T-helper 17 cell (primary cell): ENCODE data around the gene ZNF155. TPM values are rescaled to one million over a fixed set of nuclear protein-coding genes. Genes with fewer than 3 reads are reported as not detected.
A peak's percentile ranks its signal among the peaks of the same experiment; 100 is the strongest.

Source experiments
- ATAC-seq: fragments of 150-1000 bp; cut with Tn5 transposase; 2 replicates; pipeline ENCODE4 v1.10.0; 2021; ENCODE audit warnings: mild to moderate bottlenecking, moderate library complexity
- DNase-seq, 3 donors: peaks; one replicate each; pipeline versions ENCODE4 v3.0.0 to v3.0.0-alpha.2; 2020 to 2021
- H3K9me3 ChIP-seq: one replicate; pipeline ENCODE4 v1.7.0; 2013; ENCODE audit warnings: low read length, mild to moderate bottlenecking; ENCODE audit not compliant: control insufficient read depth, poor library complexity, severe bottlenecking
- H3K27ac Mint-ChIP-seq: one replicate; pipeline ENCODE4 v1.8.0; 2022; ENCODE audit warnings: mild to moderate bottlenecking, moderate library complexity, mixed read lengths
- H3K27me3 Mint-ChIP-seq: one replicate; pipeline ENCODE4 v1.8.0; 2022; ENCODE audit warnings: mixed read lengths
- H3K36me3 Mint-ChIP-seq: one replicate; pipeline ENCODE4 v1.8.0; 2022; ENCODE audit warnings: low read depth, mixed read lengths
- H3K4me1 Mint-ChIP-seq: one replicate; pipeline ENCODE4 v1.8.0; 2022; ENCODE audit warnings: mild to moderate bottlenecking, mixed read lengths
- H3K4me3 Mint-ChIP-seq: one replicate; pipeline ENCODE4 v1.8.0; 2022; ENCODE audit warnings: mild to moderate bottlenecking, moderate library complexity, mixed read lengths
- total RNA-seq, 4 donors: library from RNA in 2 of 4; stranded (reverse) in 2 of 4; gene quantifications; one replicate each; pipeline ENCODE4 v1.2.3 and lab custom pipeline; 2022 to 2026

The ZNF155 gene
- total RNA-seq, 2 donors from 2014 or later = 3.5 to 4.3 TPM

DNA sequence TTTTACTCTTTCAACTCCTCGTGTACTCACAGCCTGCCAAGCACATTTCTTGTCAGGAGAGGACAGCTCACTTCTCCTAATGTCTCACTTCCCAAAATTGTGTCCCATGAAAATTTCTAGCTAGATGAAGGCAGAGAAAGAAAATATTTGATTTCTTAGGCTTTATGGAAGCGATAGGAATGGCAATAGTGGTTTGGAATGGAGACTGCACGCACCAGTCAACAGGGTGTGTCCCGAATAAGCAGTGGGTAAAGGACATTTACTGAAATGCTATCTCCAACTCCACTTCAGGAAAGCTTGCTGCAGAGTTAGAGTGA lies 40.9 kb downstream of the ZNF155 start:
- ATAC-seq = no peak
- no peak for DNase-seq
- Mint-ChIP-seq H3K4me1 (peaks cover 8% of the 10 kb centered on the region), H3K36me3 (peaks cover 10% of the 10 kb centered on the region), H3K27ac (peak overlapping the region; percentile 16), H3K4me3 (peak overlapping the region; percentile 95), H3K27me3 (no peaks in the 10 kb centered on the region)
- H3K9me3 ChIP-seq = peaks cover 21% of the 10 kb centered on the region

GRCh38 chr19:44025217-44025936 lies 41.4 kb downstream of the ZNF155 start, which contains the start of gene ZNF222:
TSS of gene ZNF222 (plus strand) at chr19:44025379. CDS start at chr19:44025437, 58 bp downstream.
- H3K27me3 Mint-ChIP-seq = no peaks in the 10 kb centered on the region
- peak within 1 kb of the TSS; percentile 16 for H3K27ac Mint-ChIP-seq
- peaks cover 10% of the 10 kb centered on the region for H3K36me3 Mint-ChIP-seq
- ATAC-seq (peak; percentile 100), DNase-seq (peak; percentile 39 to 49 (median 41))
- H3K4me3 Mint-ChIP-seq = peak within 1 kb of the TSS; percentile 95
- peaks cover 8% of the 10 kb centered on the region for H3K4me1 Mint-ChIP-seq
- peaks cover 22% of the 10 kb centered on the region for H3K9me3 ChIP-seq

DNA sequence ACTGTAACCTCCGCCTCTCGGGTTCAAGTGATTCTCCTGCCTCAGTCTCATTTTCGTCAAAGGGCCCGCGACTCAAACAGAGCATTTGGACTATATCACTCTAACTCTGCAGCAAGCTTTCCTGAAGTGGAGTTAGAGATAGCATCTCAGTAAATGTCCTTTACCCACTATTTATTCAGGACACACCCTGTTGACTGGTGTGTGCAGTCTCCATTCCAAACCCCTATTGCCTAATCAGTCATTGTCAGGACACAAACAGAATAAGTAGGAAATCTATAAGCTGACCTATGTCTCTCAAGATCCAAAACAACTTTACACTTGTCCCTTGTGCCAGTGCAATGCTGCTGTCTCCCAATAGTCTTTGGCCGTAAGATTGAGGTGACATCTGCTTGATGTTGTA lies 42.6 kb downstream of the ZNF155 start:
- H3K27ac Mint-ChIP-seq = no peak overlapping the region
- ATAC-seq (no peak), DNase-seq (no peak)
- peaks cover 10% of the 10 kb centered on the region for H3K36me3 Mint-ChIP-seq
- H3K9me3 ChIP-seq = peaks cover 30% of the 10 kb centered on the region
- no peak overlapping the region for H3K4me3 Mint-ChIP-seq
- H3K4me1 Mint-ChIP-seq = peaks cover 8% of the 10 kb centered on the region
- no peaks in the 10 kb centered on the region for H3K27me3 Mint-ChIP-seq

DNA sequence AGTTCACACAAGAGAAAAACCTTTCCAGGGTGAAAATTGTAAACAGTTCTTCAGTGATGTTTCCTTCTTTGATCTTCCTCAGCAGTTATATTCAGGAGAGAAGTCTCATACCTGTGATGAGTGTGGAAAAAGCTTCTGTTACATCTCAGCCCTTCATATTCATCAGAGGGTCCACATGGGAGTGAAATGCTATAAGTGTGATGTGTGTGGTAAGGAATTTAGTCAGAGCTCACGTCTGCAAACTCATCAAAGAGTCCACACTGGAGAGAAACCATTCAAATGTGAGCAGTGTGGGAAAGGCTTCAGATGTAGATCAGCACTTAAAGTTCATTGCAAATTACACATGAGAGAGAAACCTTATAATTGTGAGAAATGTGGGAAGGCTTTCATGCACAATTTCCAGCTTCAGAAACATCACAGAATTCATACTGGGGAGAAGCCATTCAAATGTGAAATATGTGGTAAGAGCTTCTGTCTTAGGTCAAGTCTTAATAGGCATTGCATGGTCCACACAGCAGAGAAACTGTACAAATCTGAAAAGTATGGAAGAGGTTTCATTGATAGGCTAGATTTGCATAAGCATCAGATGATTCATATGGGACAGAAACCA lies 48.1 kb downstream of the ZNF155 start:
- ATAC-seq (no peak), DNase-seq (no peak)
- Mint-ChIP-seq H3K36me3 (peaks cover 14% of the 10 kb centered on the region), H3K4me3 (no peak overlapping the region), H3K27me3 (no peaks in the 10 kb centered on the region), H3K4me1 (no peaks in the 10 kb centered on the region), H3K27ac (no peak overlapping the region)
- H3K9me3 ChIP-seq = peaks cover 45% of the 10 kb centered on the region

- H3K27me3 Mint-ChIP-seq = no peaks in the 10 kb centered on the region
- DNase-seq = no peak
- H3K27ac Mint-ChIP-seq = no peak overlapping the region
- ATAC-seq = no peak
- H3K9me3 ChIP-seq = no peaks in the 10 kb centered on the region
- peaks cover 2% of the 10 kb centered on the region for H3K36me3 Mint-ChIP-seq
- H3K4me1 Mint-ChIP-seq = no peaks in the 10 kb centered on the region
- no peak overlapping the region for H3K4me3 Mint-ChIP-seq
These were observed 58.2 kb downstream of the ZNF155 start for GRCh38 chr19:44042147-44042546.

Other genes starting within 250 kb of the ZNF155 start
- gene SMG9, start 229.2 kb upstream of the ZNF155 start, total RNA-seq = 10 to 100 TPM; 35.6 to 44.4 TPM
- 10 to 100 TPM; 46.4 to 63.1 TPM for gene KCNN4, start 203.2 kb upstream of the ZNF155 start, total RNA-seq
- gene LYPD5, start 181.7 kb upstream of the ZNF155 start, total RNA-seq = under 1 TPM in 1 of 2 donors, not detected in 1; 0.45 TPM
- gene ZNF283, start 156.9 kb upstream of the ZNF155 start, total RNA-seq = 1 to 10 TPM; 4.4 to 6.9 TPM
- 1 to 10 TPM in 1 of 2 donors, under 1 TPM in 1; 0.35 to 1.4 TPM for gene ZNF404, start 100.2 kb upstream of the ZNF155 start, total RNA-seq
- 10 to 100 TPM in 1 of 2 donors, 1 to 10 TPM in 1; 7.1 to 11.0 TPM for gene ZNF45, start 48.9 kb upstream of the ZNF155 start, total RNA-seq
- gene ZNF221, start 33.0 kb upstream of the ZNF155 start, total RNA-seq = under 1 TPM; 0.16 to 0.40 TPM
- gene ZNF230, start 18.8 kb downstream of the ZNF155 start, total RNA-seq = 1 to 10 TPM; 2.0 to 2.6 TPM
- gene ZNF222, start 41.2 kb downstream of the ZNF155 start, total RNA-seq = 1 to 10 TPM; 3.0 to 4.0 TPM
- 1 to 10 TPM in 1 of 2 donors, under 1 TPM in 1; 0.47 to 1.3 TPM for gene ZNF223, start 67.8 kb downstream of the ZNF155 start, total RNA-seq
- gene ZNF284, start 88.0 kb downstream of the ZNF155 start, total RNA-seq = 1 to 10 TPM; 1.6 to 1.9 TPM
- 10 to 100 TPM; 30.6 to 34.8 TPM for gene ZNF224, start 110.2 kb downstream of the ZNF155 start, total RNA-seq
- 1 to 10 TPM in 1 of 2 donors, under 1 TPM in 1; 0.63 to 1.7 TPM for gene ZNF225, start 129.2 kb downstream of the ZNF155 start, total RNA-seq
- 1 to 10 TPM; 3.7 to 5.5 TPM for gene ZNF234, start 157.4 kb downstream of the ZNF155 start, total RNA-seq
- 10 to 100 TPM; 11.4 to 16.0 TPM for gene ZNF226, start 180.9 kb downstream of the ZNF155 start, total RNA-seq
- 10 to 100 TPM; 11.8 to 22.5 TPM for gene ZNF227, start 228.3 kb downstream of the ZNF155 start, total RNA-seq